Heart right ventricle (tissue), 16 donors: ENCODE data around the gene NEDD8. TPM values are rescaled to one million over a fixed set of nuclear protein-coding genes. Genes with fewer than 3 reads are reported as not detected.

Experiments
- ATAC-seq, 8 donors: fragments of 200-7000 bp; cut with Tn5 transposase; one replicate each; pipeline ENCODE4 v1.9.1; 2020; ENCODE audit warnings: mild to moderate bottlenecking in 8 of 8, moderate library complexity in 8 of 8, moderate number of reproducible peaks in 1 of 8
- DNase-seq, 2 donors: peaks; one replicate each; pipeline ENCODE4 v3.0.0-alpha.2; 2020
- H3K27ac ChIP-seq, 10 donors: fragments of 200-600 bp; sonication (generic) in 2 of 10; one replicate each; pipeline versions ENCODE4 v1.5.0 to v1.8.0; 2020 to 2022; ENCODE audit warnings: mild to moderate bottlenecking in 3 of 10
- H3K27me3 ChIP-seq, 7 donors: fragments of 200-600 bp; one replicate each; pipeline ENCODE4 v1.8.0; 2021 to 2022; ENCODE audit warnings: mild to moderate bottlenecking in 2 of 7
- H3K36me3 ChIP-seq, 9 donors: fragments of 200-600 bp; sonication (generic) in 1 of 9; one replicate each; pipeline versions ENCODE4 v1.5.0 to v1.8.0; 2020 to 2022; ENCODE audit warnings: mild to moderate bottlenecking in 2 of 9
- H3K4me1 ChIP-seq, 9 donors: fragments of 200-600 bp; sonication (generic) in 1 of 9; one replicate each; pipeline versions ENCODE4 v1.5.0 to v1.8.0; 2020 to 2022; ENCODE audit warnings: mild to moderate bottlenecking in 4 of 9
- H3K4me3 ChIP-seq, 10 donors: fragments of 200-600 bp; sonication (generic) in 2 of 10; one replicate each; pipeline versions ENCODE4 v1.5.0 to v1.8.0; 2020 to 2022; ENCODE audit warnings: mild to moderate bottlenecking in 7 of 10, moderate library complexity in 2 of 10
- H3K9me3 ChIP-seq, 11 donors: fragments of 200-600 bp in 10 of 11; sonication (generic) in 2 of 11; one replicate each; pipeline versions ENCODE4 v1.5.0 to v1.8.0; 2013 to 2022; ENCODE audit warnings: mild to moderate bottlenecking in 2 of 11, control low read depth in 1 of 11, moderate library complexity in 1 of 11
- CTCF ChIP-seq, 9 donors: fragments of 200-600 bp; sonication (generic) in 2 of 9; IDR thresholded peaks; one replicate each; pipeline versions ENCODE4 v1.5.0 to v1.8.0; 2021 to 2022; ENCODE audit warnings: antibody characterized with exemption in 9 of 9, mild to moderate bottlenecking in 5 of 9, moderate library complexity in 1 of 9
- WGBS, 2 donors: extraction: QIAGEN DNeasy Blood & Tissue Kit; methylation state at CpG; one replicate each; pipeline ENCODE4 v1.1.7; 2013; ENCODE audit warnings: inconsistent platforms in 1 of 2; 5-methylcytosine and 5-hydroxymethylcytosine counted together
- intact Hi-C, 10 donors: fragments of 100-400 bp; cut with DNase I; formaldehyde crosslinking; loops; one replicate each; pipeline versions ENCODE4 v1.11.1 to v1.14.2; 2022
- polyA plus RNA-seq, 2 donors: library from polyadenylated mRNA; stranded (reverse); fragments of 200-250 nt; gene quantifications; one replicate each; pipeline ENCODE4 v1.2.3, GENCODE V29; 2013
- total RNA-seq, 10 donors: library from RNA; stranded (reverse); fragmentation: NEBNext Ultra II Directional in 3 of 10; extraction: Animal tissue kit (Norgen Biotek cat#: 25700) in 3 of 10; gene quantifications; one replicate each; pipeline versions ENCODE4 v1.2.1 to v1.2.4, GENCODE V29; 2021 to 2023
- donor health status: Arrhythmogenic right ventricular cardiomyopathy.
- donor health status: ischemic (EF 13 %, LVEDD 7.1; RV severe dilation, severe dysfunction).
- donor health status: healthy with polysubstance abuse.
- donor health status: DM: no; HTN: yes; CAD: no.
- donor health status: DM: no; HTN: no; CAD: no.
- donor health status: ischemic (EF 25% LVEDD 6.9; RV normal size, moderate dysfunction).
- donor health status: ischemic (EF 25% LVEDD 5.7; RV mildly dilated, moderate dysfunction).
- donor health status: healthy.
- donor health status: DM: yes; HTN: yes; CAD: no.
- donor health status: Ischemic cardiomyopathy.
- donor health status: ischemic (EF 35%, LVEDD 5.7; RV mildly dilated, moderate dysfunction).
- donor health status: nonischemic (EF 11% LVEDD 7.7; RV severe dilation, severe dysfunction).
- donor health status: DM: yes; HTN: yes; CAD: no.
- donor health status: PGD.
- donor health status: ischemic (EF 29% LVEDD 5.4; RV normal size, mild dysfunction).
- donor health status: nonischemic (EF 23%, LVEDD 6.1; RV moderate dilation, normal function).

NEDD8 gene
- total and polyA plus RNA-seq, 12 donors, result 154 to 325 (median 199) TPM

GRCh38 chr14:24243336-24243836, 11.2 kb upstream of the NEDD8 start:
- intact Hi-C loops, result loop anchor here in 8 of 10 donors (1.0 to 10.0 kb wide), 7 partner anchors 27 to 199 kb away; partner anchors contain the start of genes DHRS1 (in 4 of the 8), NOP9 (in 4 of the 8), RABGGTA (in 1 of the 8) and SDR39U1 (in 1 of the 8)
- peak overlapping the region; percentile 59 to 90 (median 74) for H3K4me3 ChIP-seq
- H3K27ac ChIP-seq, result peak overlapping the region; percentile 97 to 99 (median 98)
- ATAC-seq (peak in 3 of 8 donors; percentile 0 to 1 (median 0)), DNase-seq (no peak)
- no peaks in the 10 kb centered on the region for H3K9me3 ChIP-seq
- H3K27me3 ChIP-seq, result no peaks in the 10 kb centered on the region
- H3K4me1 ChIP-seq, result peaks cover 10 to 54% (median 43%) of the 10 kb centered on the region in 9 donors
- WGBS, 2 donors, result 61 to 64% methylated on average over 10 of the region's 10 CpGs
- TF ChIP-seq CTCF (IDR thresholded peaks at IDR 0.05), result no peak
- H3K36me3 ChIP-seq, result peaks cover 0 to 32% (median 20%) of the 10 kb centered on the region in 9 donors

- Histone ChIP-seq H3K27ac (peak overlapping the region; percentile 97 to 99 (median 98)), H3K9me3 (no peaks in the 10 kb centered on the region), H3K4me1 (peaks cover 10 to 60% (median 48%) of the 10 kb centered on the region in 9 donors), H3K4me3 (peak overlapping the region; percentile 59 to 90 (median 74)), H3K27me3 (no peaks in the 10 kb centered on the region), H3K36me3 (peaks cover 0 to 47% (median 35%) of the 10 kb centered on the region in 9 donors)
- ATAC-seq (peak; percentile 91 to 96 (median 94)), DNase-seq (peak; percentile 93)
- intact Hi-C loops, result loop anchor here in 9 of 10 donors (1.0 to 10.0 kb wide), 7 partner anchors 29 to 201 kb away; partner anchors contain the start of genes DHRS1 (in 5 of the 9), NOP9 (in 5 of the 9), RABGGTA (in 1 of the 9) and SDR39U1 (in 1 of the 9)
- TF ChIP-seq CTCF (IDR thresholded peaks at IDR 0.05), result peak; percentile 35 to 75 (median 69)
- 1 to 2% methylated on average over 39 of the region's 39 CpGs for WGBS, 2 donors
Measured at GRCh38 chr14:24241829-24242443, 9.8 kb upstream of the NEDD8 start.

GRCh38 chr14:24240110-24240918, 8.1 kb upstream of the NEDD8 start:
- H3K4me3 ChIP-seq, result peak overlapping the region in 2 of 10 donors; percentile 82 to 85
- peak overlapping the region in 6 of 10 donors; percentile 3 to 99 (median 31) for H3K27ac ChIP-seq

More at GRCh38 chr14:24240110-24240918, 8.1 kb upstream of the NEDD8 start:
- DNase-seq (no peak), ATAC-seq (no peak)
- TF ChIP-seq CTCF (IDR thresholded peaks at IDR 0.05), result no peak
- intact Hi-C loops, result loop anchor here in 6 of 10 donors (5.0 to 10.0 kb wide), 2 partner anchors 57 to 194 kb away; partner anchors contain the start of genes DHRS1 (in 2 of the 6) and NOP9 (in 2 of the 6)
- peaks cover 0 to 63% (median 48%) of the 10 kb centered on the region in 9 donors for H3K36me3 ChIP-seq
- no peaks in the 10 kb centered on the region for H3K9me3 ChIP-seq
- WGBS, 2 donors, result 88 to 90% methylated on average over 9 of the region's 9 CpGs
- H3K27me3 ChIP-seq, result no peaks in the 10 kb centered on the region
- H3K4me1 ChIP-seq, result peaks cover 10 to 67% (median 48%) of the 10 kb centered on the region in 9 donors
